D341Med (cell line): ENCODE data around the gene RAB7B.
A peak's percentile ranks its signal among the peaks of the same experiment; 100 is the strongest.

Experiments used
- DNase-seq: peaks from one replicate; pipeline ENCODE4 v3.0.0; 2012; ENCODE audit warnings: low spot score

The RAB7B gene

GRCh38 chr1:205948886-205949285 is 54.3 kb downstream of the RAB7B start:
- no peak for DNase-seq

- no peak for DNase-seq
Measured at GRCh38 chr1:205948039-205948438, 55.2 kb downstream of the RAB7B start.

DNA sequence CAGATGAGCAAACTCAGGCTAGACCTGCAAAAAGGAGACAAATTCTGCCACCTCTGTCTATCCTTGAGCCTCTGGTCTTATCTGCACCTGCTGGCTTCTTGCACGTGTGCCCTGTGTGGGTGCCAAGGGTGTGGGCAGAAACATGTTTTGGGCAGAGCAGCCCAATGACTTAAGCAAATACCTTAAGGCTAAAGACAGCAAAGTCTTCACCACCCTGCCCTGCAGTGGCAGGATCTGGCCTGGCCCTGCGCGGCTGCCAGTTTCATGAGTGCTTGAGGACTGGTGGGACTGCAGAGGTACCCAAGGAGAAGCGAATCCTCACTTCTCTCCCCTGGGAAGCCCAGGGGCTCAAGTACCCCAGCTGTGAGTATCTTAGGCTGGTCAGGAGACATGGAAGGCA is 56.2 kb downstream of the RAB7B start:
- no peak for DNase-seq

DNA sequence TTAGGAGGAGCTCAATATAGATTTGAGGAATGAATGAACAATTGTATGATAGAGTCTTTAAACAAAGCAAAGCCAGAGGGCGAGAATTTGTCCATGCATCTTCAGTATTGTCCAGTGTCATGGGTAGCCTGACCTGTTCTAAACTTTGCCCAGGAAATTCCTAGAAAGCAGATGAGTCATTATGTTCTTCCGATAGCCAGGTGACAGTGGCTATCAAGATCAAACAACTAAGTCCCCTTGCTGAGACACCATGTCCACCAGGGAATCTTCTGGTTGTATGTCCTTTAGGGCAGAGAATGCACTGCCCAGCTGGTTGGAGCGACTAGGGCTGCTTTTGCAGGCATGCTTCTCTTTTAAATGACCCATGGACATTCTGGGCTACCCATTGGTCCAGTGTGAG is 58.1 kb downstream of the RAB7B start:
- DNase-seq: no peak

- DNase-seq: no peak
Measured at GRCh38 chr1:205944525-205944924, 58.7 kb downstream of the RAB7B start.

DNA sequence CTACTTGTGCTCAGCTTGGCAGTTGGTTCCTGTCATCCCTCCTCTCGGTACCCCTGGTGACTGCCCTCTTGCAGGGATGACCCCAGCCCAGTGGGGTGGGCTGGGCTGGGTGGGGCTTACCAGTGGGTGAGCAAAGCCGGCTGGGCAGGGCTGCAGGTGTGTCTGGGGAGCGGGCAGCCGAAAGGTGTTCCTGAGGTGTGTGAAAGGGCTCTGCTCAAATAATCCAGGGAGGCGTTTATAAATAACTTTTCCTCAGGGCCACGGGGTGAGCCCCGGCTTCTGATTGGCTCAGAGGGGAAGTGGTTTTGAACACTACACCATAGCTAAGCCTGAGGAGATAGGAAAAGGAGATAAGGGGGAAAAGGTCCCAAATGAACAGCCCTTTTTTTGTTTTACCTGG is 60.0 kb downstream of the RAB7B start, which contains the start of gene SLC26A9:
SLC26A9 (minus strand) TSS at position 212 of the 400 bp plus-strand sequence. CDS start 7,636 bp downstream, outside the sequence.
- no peak for DNase-seq

GRCh38 chr1:205942631-205943159 is 60.5 kb downstream of the RAB7B start:
- no peak for DNase-seq

- DNase-seq: no peak
Measured at GRCh38 chr1:205940710-205941109, 62.5 kb downstream of the RAB7B start.

- peak; percentile 54 for DNase-seq
Measured at GRCh38 chr1:205939690-205940330, 63.4 kb downstream of the RAB7B start.

GRCh38 chr1:205938682-205939081 is 64.5 kb downstream of the RAB7B start:
- no peak for DNase-seq

DNA sequence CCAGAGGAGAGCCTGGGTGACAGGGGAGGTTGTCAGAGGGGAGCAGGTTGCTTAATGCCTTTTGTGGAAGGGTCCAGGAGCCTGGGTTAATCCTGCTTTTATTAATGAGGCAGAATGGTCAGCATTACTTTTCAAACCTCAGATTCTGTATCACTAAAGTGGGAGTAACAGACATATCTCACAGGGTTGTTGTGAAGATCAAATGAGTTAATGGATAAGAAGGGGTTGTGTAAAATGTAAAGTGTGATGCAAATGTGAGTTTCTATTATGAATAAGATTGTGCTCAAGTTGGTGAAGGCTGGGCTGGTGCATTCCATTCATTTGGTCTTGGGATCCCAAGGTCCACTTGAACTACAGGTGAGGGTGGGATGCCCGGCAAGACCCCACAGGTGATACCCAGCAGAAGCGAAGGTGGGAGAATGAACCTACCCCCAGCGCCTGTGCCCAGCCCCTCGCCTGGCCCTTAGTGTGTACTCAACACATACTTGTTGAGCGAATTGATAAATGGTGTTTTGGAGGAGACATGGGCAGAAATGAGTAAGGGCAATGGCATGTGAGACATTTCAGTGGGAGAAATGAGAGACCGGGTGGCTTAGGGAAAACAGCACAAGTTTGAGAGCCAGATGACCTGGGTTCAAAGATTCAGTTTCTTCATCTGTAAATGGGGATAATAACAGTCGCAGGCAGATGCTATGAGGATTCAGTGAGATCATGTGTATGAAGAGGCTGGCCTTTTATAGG is 66.2 kb downstream of the RAB7B start:
- no peak for DNase-seq

DNA sequence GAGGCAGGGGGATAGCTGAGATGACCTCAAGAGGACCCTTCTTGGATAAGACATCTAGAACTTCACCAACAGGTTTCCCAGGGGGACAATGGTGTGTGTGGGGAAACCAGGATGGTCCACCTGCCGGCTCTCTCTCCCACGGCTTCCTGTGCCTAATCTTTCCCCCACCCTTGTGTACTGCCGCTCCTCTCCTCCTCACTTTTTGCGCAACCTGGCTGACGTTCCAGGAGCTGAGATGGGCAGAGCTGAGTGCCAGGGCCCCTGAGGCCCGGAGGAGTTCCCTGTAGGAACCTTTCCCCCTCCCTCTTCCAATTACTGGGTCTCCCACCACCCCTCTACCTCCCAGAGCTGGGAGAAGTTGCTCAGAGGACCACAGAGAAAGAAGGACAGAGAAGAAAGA is 66.9 kb downstream of the RAB7B start:
- no peak for DNase-seq

DNA sequence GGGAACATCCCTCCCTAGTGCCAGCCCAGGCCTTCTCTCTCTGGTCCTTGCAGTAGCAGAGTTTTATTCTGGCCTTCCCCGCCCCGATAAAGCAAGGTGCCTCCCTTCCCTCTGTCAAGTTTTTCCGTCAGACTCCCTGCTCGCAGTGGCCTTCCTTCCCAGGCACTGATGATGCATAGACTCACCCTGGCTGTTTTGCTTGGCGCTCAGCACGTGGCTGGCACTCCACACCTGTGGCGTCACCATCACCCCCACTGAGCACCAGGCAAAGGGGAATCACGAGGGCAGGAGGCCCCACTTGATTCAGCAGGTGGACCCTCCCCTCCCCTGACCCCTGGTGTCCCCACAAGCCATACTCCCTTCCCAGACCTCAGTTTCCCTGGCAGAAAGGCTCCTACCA is 67.3 kb downstream of the RAB7B start:
- DNase-seq: no peak

- no peak for DNase-seq
Measured at GRCh38 chr1:205934788-205935187, 68.4 kb downstream of the RAB7B start.

DNA sequence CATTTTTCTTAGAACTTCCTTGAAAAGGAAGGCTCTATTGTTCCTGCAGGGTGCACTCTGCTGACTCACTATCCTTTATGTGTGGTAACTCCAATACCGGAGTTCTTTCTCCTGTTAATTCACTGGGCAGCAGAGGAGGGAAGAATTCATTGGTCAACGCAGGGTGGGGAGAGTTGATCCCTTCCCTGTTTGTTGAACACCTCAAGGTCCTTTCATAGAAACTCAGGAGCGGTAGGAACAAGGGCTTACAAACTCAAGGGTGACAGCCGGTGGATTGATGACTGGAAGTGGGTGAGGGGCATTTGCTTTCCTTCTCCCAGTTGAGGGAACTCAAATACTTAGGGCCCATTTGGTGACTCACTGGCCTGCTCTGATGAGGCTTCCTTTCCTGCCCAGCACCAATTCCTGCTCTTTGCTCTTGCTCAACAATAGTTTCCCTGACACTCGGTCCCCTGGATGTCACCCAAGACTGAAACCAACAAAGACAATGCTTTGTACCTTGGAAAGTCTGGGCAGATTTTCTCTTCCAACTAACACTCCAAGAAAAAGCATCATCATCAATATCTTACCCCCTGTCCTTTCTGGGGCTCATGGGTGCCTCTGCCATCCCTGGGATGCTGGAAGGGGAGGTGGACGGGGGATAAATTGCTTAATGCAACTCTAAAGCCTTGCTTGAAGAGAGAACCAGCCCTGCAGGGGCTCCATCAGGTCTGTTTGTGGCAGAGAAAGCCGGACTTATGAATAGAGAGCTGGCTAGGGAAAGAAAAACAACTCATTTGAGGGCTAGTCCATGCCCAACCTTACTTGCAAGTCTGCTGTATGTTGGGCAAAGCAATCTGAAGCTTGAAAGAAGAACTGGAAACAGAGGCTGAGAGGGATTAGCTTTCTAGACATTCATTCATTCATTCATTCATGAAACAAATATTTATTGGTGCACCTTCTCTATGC is 69.2 kb downstream of the RAB7B start:
- no peak for DNase-seq

DNA sequence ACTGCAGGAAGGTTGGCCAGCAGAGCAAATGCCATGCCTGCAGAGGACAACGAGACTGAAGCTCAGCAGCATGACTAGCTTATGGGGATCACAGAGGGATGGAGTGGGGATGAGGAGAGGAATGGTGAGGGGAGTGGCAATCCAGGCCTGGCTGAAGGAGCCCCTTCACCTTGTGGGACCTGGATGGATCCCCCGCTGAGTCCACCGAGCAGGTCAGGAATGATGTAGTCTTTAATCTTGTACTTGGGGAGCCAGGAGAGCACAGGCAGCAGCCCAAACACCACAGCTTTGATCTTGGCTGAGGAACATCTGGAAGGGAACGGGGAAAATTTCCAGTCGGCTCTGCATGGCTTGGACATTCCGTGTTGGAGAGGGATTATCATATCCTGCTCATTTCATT is 70.4 kb downstream of the RAB7B start:
- DNase-seq: no peak

GRCh38 chr1:205930799-205931281 is 72.4 kb downstream of the RAB7B start:
- DNase-seq: no peak

GRCh38 chr1:205930195-205930577 is 73.0 kb downstream of the RAB7B start:
- no peak for DNase-seq

GRCh38 chr1:205929496-205930194 is 73.5 kb downstream of the RAB7B start:
- DNase-seq: no peak

GRCh38 chr1:205928317-205928716 is 74.9 kb downstream of the RAB7B start:
- no peak for DNase-seq

- DNase-seq: no peak
Measured at GRCh38 chr1:205927676-205928075, 75.5 kb downstream of the RAB7B start.

GRCh38 chr1:205927247-205927646 is 75.9 kb downstream of the RAB7B start:
- DNase-seq: no peak
